Bronchial epithelial cell (primary cell): ENCODE measurements around the gene BRAT1. TPM values are rescaled to one million over a fixed set of nuclear protein-coding genes. Genes with fewer than 3 reads are reported as not detected.
A peak's percentile ranks its signal among the peaks of the same experiment; 100 is the strongest.

Experiments used
- DNase-seq: peaks from one replicate; pipeline ENCODE4 v3.0.0-alpha.2; 2010; ENCODE audit warnings: low read depth
- FAIRE-seq: peaks from 2 replicates; lab custom pipeline; 2011; peaks lifted over from hg19 to GRCh38; lab: Jason Lieb, UNC
- H3K27me3 ChIP-seq: 2 replicates; pipeline ENCODE4 v1.5.1; 2011; ENCODE audit warnings: low read length; ENCODE audit not compliant: control insufficient read depth, insufficient read depth
- H3K36me3 ChIP-seq: 2 replicates; pipeline ENCODE4 v1.5.1; 2011; ENCODE audit warnings: low read length; ENCODE audit not compliant: control insufficient read depth, insufficient read depth
- H3K4me3 ChIP-seq: 2 replicates; pipeline ENCODE4 v1.5.1; 2011; ENCODE audit warnings: mild to moderate bottlenecking, low read depth, low read length, control low read depth
- total RNA-seq: library from RNA; depleted of rRNA; stranded (reverse); fragments of >200 nt; gene quantifications from 2 replicates; pipeline ENCODE4 v1.2.1, GENCODE V29; 2014
- TF ChIP-seq, protein P1 (sequence below): IDR thresholded peaks from 2 replicates; pipeline ENCODE4 v1.5.1; 2011; ENCODE audit warnings: mild to moderate bottlenecking, moderate library complexity, low read length, control low read depth, inconsistent platforms; ENCODE audit not compliant: insufficient read depth, severe bottlenecking

Gene BRAT1
- total RNA-seq, 1 donor from 2014 or later = 12.1 TPM

DNA sequence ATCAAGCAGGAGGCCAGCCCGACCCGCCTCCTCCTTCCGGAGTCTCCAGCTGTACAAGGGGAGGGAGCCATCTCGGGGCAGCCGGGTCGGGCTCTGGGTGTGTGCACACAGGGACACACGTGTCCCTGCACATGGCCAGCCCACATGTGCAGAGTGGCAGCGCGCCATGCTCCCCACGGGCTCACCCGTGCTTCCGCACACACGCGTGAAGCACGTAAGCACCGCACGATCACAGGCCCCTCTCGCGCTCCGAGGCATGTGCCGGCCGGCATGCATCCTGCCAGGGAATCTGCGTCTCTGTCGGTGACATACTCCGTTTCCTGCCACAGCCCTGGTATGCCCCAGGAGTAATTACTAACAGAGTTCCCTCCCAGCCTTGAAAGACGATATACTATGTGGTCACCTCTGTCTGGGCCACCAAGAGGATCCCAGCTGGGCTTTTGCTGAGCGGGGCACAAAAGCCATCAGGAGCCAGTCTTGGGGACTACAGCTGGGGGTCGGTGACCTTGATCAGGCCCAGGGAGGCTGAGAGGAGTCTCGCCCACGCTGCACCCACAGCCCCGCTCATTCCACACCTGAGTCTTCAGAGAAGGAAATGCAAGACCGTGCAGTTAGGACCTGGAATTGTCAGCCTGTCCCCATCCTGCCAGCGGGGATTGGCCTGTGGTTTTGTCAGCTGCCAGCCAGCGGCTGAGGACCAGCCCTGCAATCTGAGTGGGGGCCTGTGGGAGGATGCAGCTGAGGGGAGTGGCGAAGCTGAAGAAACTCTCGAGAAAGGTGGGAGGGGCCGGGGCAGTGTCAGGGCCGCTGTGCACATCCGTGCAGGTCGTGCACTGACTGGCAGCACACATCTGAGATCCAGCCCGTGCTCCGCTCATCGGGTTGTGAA lies 46.8 kb downstream of the BRAT1 start:
- Histone ChIP-seq H3K4me3 (no peak overlapping the region), H3K36me3 (no peaks in the 10 kb centered on the region), H3K27me3 (no peaks in the 10 kb centered on the region)
- DNase-seq = peak; percentile 70
- no peak for FAIRE-seq
- TF ChIP-seq, protein P1, sequence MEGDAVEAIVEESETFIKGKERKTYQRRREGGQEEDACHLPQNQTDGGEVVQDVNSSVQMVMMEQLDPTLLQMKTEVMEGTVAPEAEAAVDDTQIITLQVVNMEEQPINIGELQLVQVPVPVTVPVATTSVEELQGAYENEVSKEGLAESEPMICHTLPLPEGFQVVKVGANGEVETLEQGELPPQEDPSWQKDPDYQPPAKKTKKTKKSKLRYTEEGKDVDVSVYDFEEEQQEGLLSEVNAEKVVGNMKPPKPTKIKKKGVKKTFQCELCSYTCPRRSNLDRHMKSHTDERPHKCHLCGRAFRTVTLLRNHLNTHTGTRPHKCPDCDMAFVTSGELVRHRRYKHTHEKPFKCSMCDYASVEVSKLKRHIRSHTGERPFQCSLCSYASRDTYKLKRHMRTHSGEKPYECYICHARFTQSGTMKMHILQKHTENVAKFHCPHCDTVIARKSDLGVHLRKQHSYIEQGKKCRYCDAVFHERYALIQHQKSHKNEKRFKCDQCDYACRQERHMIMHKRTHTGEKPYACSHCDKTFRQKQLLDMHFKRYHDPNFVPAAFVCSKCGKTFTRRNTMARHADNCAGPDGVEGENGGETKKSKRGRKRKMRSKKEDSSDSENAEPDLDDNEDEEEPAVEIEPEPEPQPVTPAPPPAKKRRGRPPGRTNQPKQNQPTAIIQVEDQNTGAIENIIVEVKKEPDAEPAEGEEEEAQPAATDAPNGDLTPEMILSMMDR = no peak

DNA sequence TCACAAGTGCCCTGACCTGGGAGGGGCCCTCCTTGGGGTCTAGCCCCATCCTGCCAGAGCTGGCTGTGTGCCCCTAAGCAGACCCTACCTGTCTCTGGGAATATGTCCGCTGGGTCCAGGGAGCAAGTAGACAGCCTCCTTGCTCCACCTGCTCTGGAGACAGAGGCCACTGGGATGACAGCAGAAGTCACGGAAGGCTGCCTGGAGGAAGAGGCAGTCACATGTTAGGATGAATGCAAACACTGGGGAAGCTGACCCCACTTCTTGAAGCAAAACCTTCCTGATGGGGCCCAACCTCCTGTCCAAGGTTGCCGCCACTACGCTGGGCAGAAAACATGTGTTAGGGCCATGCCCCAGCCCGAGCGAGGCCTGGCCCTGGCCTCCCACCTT lies 47.4 kb downstream of the BRAT1 start:
- H3K4me3 ChIP-seq = no peak overlapping the region
- TF ChIP-seq, protein P1 = no peak
- H3K36me3 ChIP-seq = no peaks in the 10 kb centered on the region
- FAIRE-seq = no peak
- H3K27me3 ChIP-seq = no peaks in the 10 kb centered on the region
- no peak for DNase-seq

DNA sequence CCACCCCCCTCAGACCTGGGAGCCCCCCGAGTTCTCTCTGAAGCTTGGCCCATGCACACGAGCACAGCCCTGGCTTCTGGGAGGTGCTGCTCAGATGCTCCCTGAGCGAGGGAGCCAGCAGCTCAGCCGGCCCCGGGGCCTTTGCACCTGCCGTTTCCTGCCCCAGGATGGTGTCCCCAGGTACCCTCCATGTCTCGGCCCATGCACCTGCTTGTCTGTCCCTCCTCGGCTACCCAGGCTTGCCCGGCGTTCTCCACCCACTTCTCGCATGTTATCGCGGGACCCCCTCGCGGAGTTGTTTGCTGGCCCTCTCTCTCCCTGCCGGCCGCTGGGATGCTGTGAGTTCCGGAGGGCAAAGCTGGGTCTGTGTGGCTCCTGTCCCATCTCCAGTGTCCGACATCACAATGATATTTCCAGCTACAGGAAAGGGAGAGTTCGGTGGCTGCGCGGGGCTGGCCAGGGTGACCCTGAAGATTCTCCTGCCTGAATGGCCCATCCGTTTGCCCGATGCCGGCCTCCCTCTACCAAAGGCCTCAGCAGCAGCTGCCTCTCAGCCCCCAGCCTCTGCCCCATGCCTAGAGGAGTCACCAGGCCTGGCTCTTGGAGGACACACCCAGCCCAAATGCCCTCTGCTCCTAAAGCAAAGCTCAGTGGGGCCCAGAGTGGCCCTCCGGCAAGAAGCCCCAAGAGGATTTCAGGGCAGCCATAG lies 48.0 kb downstream of the BRAT1 start:
- TF ChIP-seq, protein P1 = no peak
- Histone ChIP-seq H3K36me3 (no peaks in the 10 kb centered on the region), H3K27me3 (no peaks in the 10 kb centered on the region), H3K4me3 (no peak overlapping the region)
- DNase-seq = no peak
- no peak for FAIRE-seq

DNA sequence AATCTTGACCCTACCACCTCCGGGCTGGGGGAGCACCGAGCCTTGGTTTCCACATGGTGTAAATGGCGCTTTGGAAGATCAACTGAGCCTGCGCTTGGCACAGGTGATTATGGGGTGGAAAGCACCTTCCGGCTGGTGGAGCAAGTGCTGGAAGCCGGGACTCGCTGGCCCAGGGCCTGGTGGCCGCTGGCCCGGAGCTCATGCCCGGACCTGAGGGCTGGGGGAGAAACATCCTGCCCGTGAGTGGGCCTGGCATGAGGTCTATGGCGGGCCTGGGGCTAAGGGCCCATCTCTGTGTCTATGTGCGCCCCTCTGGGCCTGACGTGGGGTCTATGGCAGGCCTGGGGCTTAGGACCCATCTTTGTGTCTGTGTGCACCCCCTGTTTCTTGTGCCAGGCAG lies 49.9 kb downstream of the BRAT1 start:
- TF ChIP-seq, protein P1 = no peak
- H3K27me3 ChIP-seq = no peaks in the 10 kb centered on the region

DNA sequence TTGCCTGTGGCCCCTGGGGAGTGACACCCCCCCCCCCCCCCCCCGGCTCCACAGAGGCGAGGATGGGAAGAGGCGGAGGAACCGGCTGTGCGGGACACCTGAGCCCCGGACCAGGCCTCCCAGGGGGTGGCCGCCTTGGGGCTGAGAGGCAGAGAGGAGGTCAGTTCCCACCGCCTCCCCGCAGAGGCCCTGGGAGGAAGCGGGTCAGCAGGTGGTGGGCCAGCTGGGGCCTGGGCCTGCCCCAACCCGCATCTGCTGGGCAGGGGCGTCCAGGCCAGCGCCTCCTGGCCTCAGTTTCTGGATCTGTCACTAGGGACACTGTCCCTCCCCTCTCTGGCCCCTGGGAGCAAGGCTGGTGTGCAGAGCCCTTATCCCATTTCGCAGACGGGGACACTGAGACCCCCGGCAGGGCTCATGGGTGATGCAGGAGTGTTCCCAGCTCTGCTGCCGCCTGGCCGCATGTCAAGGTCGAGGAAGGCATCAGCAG lies 50.4 kb downstream of the BRAT1 start:
- TF ChIP-seq, protein P1 = no peak
- Histone ChIP-seq H3K27me3 (no peaks in the 10 kb centered on the region), H3K36me3 (no peaks in the 10 kb centered on the region), H3K4me3 (no peak overlapping the region)
- no peak for DNase-seq
- no peak for FAIRE-seq

More for the DNA sequence above, 49.9 kb downstream of the BRAT1 start:
- H3K4me3 ChIP-seq = no peak overlapping the region
- no peak for DNase-seq
- no peaks in the 10 kb centered on the region for H3K36me3 ChIP-seq
- no peak for FAIRE-seq
